HG03354 (cell line): ENCODE results near the gene TXNDC15.

ENCODE experiments used
- ATAC-seq: cut with Tn5 transposase; IDR thresholded peaks from one replicate; pipeline ENCODE4 v1.9.1; 2021; ENCODE audit warnings: mild to moderate bottlenecking; ENCODE audit not compliant: unreplicated experiment, poor library complexity, severe bottlenecking

TXNDC15 gene

GRCh38 chr5:134913254-134913653 lies 39.1 kb downstream of the TXNDC15 start:
- ATAC-seq: no peak

DNA sequence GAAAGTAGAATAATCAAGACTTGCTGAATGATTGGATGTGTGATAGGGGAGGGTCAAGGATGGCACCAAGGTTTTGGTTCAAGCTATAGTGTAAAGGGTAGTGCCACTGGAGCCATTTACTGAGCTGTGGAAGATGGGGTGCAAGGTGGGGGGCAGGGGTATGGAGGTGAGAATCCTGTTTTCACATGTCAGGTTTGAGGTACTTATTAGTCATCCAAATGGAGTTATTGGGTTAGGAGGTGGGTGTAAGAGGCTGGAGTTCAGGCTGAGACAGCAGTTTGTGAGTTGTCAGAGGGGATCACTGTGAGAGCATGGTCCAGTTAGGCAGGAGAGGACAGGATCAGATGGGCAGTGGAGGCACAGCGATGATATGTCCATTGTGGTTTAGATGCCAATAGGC lies 39.6 kb downstream of the TXNDC15 start:
- no peak for ATAC-seq

- no peak for ATAC-seq
Observed at GRCh38 chr5:134917070-134917815, 43.1 kb downstream of the TXNDC15 start.

- ATAC-seq: no peak
Observed at GRCh38 chr5:134918861-134919260, 44.7 kb downstream of the TXNDC15 start.

DNA sequence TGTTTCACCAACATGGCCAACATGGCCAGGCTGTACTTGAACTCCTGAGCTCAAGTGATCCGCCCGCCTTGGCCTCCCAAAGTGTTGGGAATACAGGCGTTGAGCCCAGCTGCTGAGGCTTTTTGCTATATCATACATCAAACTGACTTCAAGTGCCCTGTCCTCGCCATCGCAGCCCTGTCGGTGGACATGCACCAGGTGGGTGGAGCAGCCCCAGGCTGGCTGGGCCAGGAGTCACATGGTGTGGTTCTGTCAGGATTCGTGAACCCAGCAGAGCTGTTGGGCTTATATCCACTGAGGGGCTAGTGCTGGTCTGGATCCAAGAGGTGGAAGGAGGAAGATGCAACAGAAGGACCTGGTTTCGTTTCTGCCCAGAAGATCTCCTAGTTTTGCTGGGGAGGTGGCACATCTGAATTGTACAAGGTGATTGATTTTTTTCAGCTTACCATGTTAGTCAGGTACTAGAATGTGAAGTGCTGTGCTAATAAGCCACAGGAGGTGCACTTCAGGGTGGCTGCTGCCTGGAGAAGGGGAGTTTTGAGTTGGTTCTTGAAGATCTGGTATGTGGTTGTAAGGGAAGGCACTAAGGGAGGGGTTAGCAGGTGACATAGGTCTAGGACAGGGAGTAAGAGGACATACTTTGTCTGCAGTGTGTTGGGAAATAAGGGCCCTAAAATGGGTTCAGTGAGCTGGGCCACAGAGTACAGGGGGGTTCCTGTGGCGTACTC lies 46.8 kb downstream of the TXNDC15 start:
- no peak for ATAC-seq

DNA sequence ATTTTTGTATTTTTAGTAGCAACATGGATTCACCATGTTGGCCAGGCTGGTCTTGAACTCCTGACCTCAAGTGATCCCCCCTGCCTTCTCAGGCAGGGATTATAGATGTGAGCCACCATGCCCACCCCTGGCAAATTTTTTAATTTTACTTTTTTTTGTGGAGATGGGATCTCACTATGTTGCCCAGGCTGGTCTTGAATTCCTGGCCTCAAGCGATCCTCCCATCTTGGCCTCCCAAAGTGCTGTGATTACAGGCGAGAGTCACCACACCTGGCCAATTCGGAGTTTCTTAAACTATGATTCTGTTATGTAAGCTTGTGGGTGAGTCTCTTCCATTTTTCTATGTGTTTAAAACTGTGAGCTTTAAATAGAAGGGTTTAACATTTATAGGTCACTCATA lies 58.3 kb downstream of the TXNDC15 start:
- ATAC-seq: no peak

DNA sequence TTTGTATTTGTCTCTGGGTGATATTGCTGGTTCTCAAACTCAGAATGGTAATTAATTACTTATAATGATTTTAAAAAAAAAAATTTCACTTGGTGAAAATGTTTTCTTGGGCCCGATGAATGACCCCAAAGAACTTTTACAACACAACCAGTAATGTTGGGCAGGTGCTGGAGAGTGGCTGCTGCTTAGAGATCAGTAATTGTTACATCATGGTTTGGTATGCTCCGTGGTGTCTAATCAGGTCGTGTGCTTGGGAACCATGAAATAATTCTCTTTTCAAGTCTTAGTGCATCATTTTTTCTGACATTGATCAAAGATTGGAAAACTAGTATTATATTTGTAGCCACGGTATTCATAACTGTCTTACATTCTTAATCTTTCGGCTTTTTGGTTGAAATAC lies 60.0 kb downstream of the TXNDC15 start:
- no peak for ATAC-seq

DNA sequence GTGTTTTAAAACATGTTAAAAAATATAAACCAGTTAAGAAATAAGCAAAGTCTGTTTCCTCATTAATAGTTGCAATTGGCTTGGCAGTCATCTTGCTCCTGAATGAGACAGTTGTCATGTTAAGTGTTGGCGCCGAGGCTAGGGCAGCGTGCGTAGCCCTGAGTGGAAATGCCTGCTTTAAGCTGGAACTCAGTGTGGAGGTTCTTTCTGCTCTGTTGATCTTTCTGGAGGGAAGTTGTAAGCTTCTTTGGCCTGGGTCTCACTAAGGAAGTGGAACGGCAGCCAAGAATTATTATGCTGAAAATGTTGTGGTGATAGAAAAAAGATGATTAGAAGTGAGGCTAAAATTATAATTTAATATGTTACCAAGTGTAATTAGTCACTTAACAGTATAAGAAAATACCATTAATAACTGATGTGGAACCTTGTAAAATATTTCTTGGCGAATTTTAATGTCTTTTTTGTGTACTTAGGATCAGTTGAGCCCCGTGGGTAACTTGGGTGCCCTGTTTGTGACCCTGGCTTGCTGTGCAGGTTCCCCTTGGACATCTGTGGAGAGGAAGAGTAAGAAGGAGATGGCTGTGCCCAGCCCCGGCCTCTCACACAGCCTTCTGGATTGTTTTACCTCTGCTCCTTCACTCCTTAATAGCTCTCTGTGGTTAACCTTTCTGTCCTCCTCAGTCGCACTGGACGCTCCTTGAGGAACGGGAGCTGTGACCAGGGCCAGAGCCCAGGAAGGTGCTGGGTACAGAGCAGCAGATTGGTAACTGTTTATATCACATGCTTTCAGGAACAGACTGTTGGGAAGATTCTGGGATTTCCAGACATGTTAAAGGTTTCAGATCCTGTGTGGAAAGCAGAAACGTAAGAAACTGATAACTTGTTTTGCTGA lies 61.8 kb downstream of the TXNDC15 start:
- ATAC-seq: no peak

- ATAC-seq: no peak
Observed at GRCh38 chr5:134937526-134937925, 63.4 kb downstream of the TXNDC15 start.

DNA sequence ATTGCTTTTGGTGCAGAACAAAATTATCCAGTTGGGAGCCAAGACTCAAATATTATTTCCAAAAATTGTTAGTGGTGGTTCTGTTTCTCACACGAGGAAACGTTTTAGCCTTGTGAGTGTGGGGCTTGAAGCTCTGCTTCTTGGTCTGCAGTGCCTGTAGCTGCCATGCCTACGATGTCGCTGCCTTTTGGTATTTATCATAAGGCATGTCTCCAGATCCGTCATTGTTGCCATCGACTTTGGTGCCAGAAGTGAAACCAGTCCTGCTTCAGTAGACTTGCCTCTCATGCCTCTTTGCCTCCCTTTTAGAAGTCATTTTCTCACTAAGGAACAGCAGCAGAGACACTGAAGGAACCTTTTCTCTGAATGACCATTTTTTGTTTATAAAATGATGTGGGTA lies 63.9 kb downstream of the TXNDC15 start:
- no peak for ATAC-seq

DNA sequence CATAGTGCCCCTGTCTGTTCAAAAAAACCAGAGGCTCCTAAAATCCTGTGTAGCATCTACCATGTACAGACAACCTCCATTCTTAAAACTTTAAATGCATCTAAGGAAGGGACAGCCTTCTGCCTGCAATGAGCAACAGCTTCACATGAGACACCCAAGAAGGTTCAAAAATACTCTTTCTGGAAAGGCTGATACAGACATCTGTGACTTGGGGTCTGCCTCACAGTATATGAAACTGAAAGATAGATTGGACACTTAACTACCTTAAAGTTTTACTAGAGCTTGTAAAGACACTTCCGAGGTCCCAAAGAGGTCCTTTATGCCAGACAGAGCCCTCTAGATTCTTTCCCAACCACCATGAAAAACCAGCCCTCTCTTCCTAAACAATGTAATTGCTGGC lies 65.3 kb downstream of the TXNDC15 start:
- no peak for ATAC-seq

GRCh38 chr5:134943547-134943946 lies 69.4 kb downstream of the TXNDC15 start:
- no peak for ATAC-seq

- ATAC-seq: no peak
Observed at GRCh38 chr5:134944630-134945029, 70.5 kb downstream of the TXNDC15 start.

DNA sequence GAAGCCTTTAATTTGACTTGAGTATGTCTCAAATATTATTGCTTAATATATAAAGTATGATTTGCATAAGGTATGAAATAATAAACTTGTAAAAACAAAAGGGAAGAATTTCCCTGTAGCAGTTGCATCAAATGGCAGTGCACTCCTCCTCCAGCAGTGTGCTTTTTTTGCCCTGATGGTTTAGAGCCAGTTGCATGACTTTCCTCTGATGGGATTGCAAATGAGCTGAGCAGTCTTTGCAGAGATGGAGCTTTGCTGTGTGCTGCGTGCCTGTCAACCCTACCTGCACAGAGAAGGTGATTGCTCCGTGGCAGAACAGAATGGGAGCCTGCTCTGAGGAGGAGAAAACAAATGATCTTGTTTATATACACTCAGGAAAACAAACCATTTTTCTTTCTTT lies 70.9 kb downstream of the TXNDC15 start:
- no peak for ATAC-seq

DNA sequence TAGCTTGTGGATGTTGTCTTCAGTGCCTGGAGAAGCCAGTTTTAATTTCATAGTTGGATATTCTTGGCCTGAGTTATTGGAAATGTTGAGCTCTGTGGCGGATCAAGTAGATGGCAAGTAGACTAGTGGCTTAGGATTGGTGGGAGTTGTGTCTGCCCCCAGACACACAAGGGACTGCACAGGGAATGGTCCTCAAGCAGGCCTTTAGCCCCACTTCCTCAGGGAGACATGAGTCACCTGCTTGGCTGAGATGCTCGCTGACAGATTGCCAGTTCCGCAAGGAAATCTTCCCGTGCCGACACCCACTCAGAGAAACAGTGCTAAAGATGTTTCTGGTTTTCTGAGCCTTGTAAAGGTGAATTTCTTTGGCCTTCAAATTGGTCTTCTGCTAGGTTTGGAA lies 74.7 kb downstream of the TXNDC15 start:
- no peak for ATAC-seq

DNA sequence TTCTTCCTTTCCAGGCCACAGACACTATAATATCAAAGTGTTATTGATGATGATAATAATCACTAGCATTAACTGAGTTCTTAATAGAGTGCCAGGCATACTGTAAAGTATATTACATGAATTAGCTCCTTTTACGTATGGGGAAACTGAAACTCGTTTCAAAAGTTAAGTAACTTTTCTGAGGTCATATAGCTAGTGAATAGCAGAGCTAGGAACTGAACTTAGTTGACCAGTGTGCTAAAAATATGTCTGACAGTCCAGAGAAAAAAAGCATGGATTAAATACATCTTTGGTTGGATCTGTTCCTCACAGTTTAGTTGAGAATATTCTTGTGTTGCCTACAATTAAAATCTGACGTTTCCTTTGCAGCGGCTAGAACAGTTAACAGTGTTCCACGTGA lies 75.1 kb downstream of the TXNDC15 start:
- no peak for ATAC-seq
